ENCODE measurements around the gene SF3B4.
A peak's percentile ranks its signal among the peaks of the same experiment; 100 is the strongest.

The SF3B4 gene

GRCh38 chr1:149932474-149932873 is 4.9 kb upstream of the SF3B4 start:
- no peak for DNase-seq

GRCh38 chr1:149931212-149931790 is 3.7 kb upstream of the SF3B4 start:
- no peak for DNase-seq

GRCh38 chr1:149929856-149930255 is 2.3 kb upstream of the SF3B4 start:
- DNase-seq, result no peak

GRCh38 chr1:149928401-149928724 is 760 bp upstream of the SF3B4 start:
- DNase-seq, result no peak

- no peak for DNase-seq
Observed at GRCh38 chr1:149927056-149927562, 494 bp downstream of the SF3B4 start.

- DNase-seq, result no peak
Observed at GRCh38 chr1:149926296-149926695, 1.3 kb downstream of the SF3B4 start.

GRCh38 chr1:149925751-149926150 is 1.9 kb downstream of the SF3B4 start:
- no peak for DNase-seq

- DNase-seq, result no peak
Observed at GRCh38 chr1:149925345-149925744, 2.3 kb downstream of the SF3B4 start.

- DNase-seq, result no peak
Observed at GRCh38 chr1:149923626-149924025, 4.0 kb downstream of the SF3B4 start.

- DNase-seq, result peak; percentile 73
Observed at GRCh38 chr1:149917571-149918144, 9.9 kb downstream of the SF3B4 start, which contains the start of gene SV2A. Gene SV2A, minus strand, starts transcription at chr1:149917844. Its CDS starts 4,004 bp downstream, at chr1:149913840.

GRCh38 chr1:149916898-149917252 is 10.7 kb downstream of the SF3B4 start:
- no peak for DNase-seq

GRCh38 chr1:149916193-149916897 is 11.3 kb downstream of the SF3B4 start:
- DNase-seq, result no peak

GRCh38 chr1:149915429-149916192 is 12.0 kb downstream of the SF3B4 start:
- DNase-seq, result no peak

- no peak for DNase-seq
Observed at GRCh38 chr1:149914545-149914944, 13.1 kb downstream of the SF3B4 start.

GRCh38 chr1:149906570-149907075 is 21.0 kb downstream of the SF3B4 start:
- no peak for DNase-seq

- no peak for DNase-seq
Observed at GRCh38 chr1:149903836-149904491, 23.6 kb downstream of the SF3B4 start.

GRCh38 chr1:149899460-149900284 is 27.9 kb downstream of the SF3B4 start, which contains the start of gene BOLA1:
Gene BOLA1, plus strand, starts transcription at chr1:149899568. Its CDS starts 492 bp downstream, at chr1:149900060.
- peak; percentile 93 for DNase-seq

- DNase-seq, result no peak
Observed at GRCh38 chr1:149896575-149896974, 31.0 kb downstream of the SF3B4 start.

- DNase-seq, result no peak
Observed at GRCh38 chr1:149888999-149889289, 38.7 kb downstream of the SF3B4 start.

- peak; percentile 92 for DNase-seq
Observed at GRCh38 chr1:149888247-149888998, 39.2 kb downstream of the SF3B4 start.

All from NCI-H1092 treated with DMSO at 0.1 percent for 48 hours (cell line).